ENCODE results near the gene VAV2.
"Not testable (repeated sequence)": the region's sequence is repeated elsewhere in the genome, so short reads cannot be mapped to it uniquely, and the experiment has no call there.

VAV2 gene

DNA sequence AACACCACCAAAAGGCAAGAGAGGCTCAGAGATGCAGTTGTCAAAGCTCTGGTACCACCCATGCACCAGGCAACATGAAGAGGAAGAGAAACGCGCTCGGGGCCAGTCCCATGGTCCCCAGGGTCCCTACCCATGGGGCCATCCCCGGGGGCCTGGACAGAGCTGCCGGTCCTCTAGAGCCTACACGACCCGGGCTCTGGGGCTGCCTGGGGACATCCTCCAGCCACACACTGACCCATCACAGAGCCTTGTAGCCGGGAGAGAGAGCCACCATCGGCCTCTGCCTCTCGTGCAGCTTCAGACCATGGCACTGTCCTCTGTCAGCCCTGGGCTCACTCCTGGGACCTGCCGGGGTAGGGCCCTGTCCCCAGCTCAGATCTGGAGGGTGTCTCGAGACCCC lies 23.7 kb downstream of the VAV2 start:
- no peak for DNase-seq

DNA sequence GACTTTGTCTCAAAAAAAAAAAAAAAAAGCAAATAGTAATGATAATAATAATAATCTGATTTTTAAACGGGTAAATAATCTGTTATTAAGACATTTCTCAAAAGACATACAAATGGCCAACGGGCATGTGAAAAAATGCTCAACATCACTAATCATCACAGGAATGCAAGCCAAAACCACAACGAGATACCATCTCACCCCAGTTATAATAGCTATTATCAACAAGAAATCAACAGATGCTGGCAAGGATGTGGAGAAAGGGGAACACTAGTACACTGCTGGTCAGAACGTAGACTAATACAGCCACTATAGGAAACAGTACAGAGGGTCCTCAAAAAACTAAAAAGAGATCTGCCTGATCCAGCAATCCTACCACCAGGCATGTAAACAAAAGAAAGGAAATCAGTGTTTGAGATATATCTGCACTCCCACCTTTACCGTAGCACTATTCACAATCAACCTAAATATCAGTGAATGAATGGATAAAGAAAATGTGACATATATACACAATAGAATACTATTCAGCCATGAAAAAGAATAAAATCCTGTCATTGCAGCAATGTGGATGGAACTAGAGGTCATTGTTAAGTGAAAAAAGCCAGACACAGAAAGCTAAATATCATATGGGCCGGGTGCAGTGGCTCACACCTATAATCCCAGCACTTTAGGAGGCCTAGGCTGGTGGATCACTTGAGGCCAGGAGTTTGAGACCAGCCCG lies 24.9 kb downstream of the VAV2 start:
- no peak for DNase-seq

DNA sequence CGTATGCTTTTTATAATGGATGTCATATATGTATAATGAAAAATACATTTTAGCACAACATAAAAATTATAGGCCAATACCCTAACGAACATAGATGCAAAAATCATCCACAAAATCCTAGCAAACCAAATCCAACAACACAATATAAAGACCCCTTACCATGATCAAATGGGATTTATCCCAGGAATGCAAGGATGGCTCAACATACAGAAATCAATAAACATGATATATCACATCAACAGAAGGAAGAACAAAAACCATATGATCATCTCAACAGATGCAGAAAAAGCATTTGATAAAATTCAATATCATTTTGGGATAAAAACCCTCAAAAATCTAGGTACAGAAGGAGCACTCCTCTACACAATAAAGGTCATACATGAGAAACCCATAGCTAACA lies 27.7 kb downstream of the VAV2 start:
- no peak for DNase-seq

DNA sequence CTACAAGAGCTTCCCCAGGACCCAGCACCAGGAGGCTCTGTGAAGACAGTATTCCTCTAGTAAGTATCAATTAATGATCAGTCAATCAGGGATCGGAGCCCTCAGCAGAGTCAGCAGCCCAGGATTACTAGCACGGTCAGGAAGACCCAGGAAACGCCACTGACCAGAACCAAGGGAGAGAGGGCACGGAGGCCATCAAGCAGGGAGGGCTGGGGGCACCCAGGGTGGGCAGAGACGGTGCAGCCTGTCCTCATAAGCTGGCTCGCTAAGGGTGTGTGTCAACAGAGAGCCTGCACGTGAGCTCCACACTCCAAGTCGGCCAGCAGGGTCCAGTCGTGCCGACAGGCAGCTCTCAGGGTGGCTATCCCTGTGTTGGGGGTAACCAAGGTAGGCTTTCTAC lies 29.0 kb downstream of the VAV2 start:
- DNase-seq: no peak

DNA sequence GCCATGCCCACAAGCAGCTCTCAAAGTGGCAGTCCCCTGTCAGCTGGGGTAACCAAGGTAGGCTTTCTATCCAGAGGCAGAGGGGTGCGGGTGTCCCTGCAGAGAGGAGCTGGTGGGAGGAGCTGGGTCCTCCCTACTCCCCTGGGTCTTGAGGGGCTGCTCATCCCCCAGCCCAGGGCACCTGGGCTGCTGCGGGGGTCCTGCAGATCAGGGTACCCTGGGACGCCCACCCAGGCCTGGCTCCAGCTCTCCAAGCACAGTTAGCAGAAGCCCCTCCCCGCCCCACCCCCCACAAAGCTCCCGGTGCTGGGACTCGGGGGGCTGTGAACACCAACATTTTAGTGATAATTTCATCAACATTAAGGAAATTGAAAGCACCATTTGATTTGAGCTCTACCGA lies 29.8 kb downstream of the VAV2 start:
- no peak for DNase-seq

DNA sequence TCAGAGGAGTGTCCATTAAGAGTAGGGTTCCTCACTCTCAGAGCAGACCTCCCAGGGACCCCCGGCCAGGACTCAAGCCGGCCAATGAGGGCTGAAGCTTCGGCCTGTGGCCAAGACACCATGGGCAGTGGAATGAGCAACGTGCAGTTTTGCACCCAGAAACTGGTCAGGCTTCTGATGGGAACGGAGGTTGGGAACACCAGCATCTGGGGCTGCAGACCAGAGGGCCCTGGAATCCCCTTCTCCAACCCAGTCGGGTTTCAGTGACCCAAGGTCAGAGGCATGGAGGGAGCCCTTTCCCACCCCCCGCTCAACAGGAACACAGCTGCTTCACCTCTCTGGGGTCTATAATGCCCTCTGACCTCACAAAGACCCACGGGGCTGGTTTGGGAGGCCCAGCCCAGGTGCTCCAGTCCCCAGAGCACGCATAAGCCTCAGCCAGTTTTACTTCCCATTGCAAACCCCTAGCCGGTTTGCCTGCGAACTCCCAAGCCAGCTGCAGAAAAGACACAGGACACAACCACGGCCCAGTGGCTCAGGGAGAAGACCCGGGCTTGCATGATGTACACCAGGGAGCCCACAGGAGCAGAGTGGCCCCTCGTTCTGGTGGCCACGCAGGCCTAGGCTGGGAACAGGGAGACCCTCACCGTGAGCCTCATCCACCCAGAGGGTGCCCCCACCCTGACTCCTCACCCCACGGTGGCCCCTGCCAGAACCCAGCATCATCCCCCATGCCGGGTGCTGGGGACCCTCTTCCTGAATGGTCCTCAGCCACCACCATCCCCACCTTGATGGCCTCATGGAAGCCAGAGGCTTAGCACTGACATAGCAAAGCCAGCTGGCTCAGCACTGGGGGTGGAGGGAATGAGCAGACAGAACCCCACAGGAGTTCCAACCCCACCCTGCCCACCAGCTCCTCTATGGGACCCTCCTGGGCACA lies 30.6 kb downstream of the VAV2 start:
- no peak for DNase-seq

DNA sequence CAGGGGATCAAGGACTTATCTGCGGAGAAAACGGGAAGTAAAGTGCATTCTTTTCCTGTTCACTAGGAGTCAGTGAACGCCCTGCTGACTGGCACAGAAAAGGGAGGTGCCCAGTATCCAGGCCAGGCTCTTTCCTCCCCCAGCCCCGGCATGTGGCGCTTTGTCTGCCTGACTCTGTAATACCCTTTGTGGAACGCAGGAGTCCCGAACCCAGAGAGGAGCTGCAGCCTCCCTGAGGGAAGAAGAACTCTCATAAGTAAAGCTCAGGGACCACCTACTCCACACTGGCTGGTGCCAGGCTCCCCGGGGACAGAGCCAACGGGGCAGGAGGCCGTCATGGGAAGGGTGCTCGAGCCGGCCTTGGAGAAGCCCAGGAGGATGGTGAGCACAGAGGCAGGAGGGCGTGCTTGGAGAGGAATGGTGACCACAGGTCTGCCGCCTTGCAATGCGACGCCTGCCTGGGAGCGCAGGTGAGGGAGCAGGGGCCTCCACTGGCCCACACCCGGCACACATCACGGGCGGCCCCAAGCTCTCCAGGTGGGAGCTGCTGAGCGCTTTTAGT lies 31.5 kb downstream of the VAV2 start:
- no peak for DNase-seq

DNA sequence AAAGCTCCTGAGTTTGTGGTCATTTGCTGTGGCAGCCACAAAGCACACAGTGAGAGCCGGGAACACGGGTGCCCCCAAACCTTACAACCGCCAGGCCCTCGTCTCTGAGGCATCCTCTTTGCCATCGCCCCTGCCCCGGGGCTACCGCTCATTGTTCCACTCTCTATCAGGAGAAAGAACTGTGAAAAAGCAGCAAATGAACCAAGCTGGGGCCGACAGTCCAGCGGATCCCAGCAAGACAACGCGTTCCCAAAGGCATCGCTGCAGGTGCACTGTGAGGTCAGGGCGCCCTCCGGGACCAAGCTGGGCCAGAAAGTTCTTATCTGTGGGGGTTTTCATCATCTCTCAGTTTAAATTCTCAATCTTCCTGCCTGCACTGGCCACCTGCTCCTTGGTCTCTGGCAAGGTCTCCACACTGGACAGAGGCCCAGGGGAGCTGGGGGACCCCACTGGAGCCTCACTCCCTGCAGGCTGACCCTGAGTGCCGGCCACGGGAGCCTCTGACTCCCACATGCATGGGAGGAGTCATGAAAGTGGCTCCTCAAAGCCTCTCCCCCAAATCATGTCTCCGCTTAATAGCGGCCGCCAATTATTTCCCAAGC lies 32.1 kb downstream of the VAV2 start:
- no peak for DNase-seq

DNA sequence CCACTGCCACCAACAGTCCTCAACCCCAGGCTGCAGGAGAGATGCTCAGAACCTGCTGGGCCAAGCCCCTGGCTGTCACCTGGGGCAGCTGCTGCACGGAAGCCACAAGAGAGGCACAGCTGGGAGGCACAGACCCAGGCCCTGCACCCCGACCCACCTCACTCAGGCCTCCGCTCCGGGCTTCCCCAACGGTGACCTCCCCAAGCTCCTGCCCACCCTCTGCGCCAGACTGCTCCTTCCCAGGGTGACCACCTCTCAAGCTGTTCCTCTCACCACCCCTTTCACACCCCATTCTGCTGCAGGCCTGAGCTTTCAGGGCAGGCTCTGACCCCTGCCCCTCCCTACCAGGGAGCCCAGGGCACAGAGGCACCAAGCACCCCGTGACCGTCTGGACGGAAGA lies 33.0 kb downstream of the VAV2 start:
- DNase-seq: no peak

DNA sequence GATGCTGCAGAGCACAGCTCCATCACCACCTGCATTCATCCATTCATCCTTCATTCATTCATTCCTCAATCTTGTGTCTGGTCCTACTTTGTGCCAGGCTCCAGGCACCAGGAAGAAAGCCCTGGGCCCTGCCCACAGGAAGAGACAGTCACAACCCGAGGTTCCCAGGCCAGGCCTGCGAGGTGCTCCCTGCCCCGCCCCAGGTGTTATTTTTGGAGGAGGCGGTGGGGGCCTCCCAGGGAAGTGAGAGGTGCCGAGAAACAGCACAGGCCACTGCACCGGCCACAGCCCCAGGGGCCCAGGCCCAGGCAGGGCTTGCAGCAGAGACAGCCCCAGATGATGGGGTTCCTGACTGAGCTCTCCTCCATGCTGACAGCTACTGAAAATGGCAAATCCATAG lies 33.4 kb downstream of the VAV2 start:
- no peak for DNase-seq

DNA sequence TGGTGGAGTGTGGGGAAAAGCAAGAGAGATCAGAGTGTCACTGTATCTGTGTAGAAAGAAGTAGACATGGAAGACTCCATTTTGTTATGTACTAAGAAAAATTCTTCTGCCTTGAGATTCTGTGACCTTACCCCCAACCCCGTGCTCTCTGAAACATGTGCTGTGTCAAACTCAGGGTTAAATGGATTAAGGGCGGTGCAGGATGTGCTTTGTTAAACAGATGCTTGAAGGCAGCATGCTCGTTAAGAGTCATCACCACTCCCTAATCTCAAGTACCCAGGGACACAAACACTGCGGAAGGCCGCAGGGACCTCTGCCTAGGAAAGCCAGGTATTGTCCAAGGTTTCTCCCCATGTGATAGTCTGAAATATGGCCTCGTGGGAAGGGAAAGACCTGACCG lies 34.4 kb downstream of the VAV2 start:
- not testable (repeated sequence) for DNase-seq

DNA sequence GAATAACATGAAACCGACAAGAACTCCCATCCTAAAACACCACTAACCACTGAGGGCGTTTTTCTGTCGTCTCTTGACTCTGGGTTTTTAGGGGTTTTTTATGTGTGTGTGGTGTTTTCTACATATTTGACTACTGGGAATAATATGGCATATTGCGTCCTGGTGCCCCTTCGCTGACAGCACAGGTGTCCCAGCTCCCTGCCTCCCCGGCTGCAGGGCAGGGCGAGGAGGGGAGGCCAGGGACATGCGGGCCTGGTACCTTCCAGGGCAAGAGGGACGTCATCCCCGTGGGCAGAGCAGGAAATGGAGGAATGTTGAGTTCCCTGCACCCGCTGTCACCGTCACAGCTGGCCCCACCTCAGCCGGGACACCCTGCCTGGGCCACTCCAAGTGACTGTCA lies 34.8 kb downstream of the VAV2 start:
- DNase-seq: no peak

DNA sequence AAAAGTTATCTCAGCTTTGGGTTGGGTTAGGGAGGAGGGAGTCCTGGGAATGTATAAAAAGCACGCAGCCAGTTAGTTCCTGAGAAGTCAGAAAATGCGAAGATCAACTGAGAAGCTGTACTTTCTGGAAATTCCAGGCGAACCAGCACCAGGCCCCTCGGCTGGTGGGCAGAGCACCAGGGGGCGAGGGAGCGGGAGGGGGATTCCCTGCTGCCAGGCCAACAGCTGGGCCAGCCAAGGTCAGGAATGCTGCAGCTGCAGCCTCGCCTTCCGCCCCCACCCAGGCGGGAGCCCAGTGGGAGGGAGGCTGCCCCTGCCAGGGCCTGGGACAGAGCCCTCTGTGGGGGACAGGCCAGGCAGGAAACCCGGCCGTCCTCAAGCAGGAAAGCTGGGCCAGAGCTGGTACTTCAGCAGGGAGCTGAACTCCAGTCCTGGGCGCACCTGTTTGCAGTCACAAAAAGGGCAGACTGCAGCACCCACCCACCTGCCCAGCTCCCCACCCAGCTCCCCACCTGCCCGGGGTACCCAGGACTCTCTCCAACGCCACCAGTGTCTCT lies 35.5 kb downstream of the VAV2 start:
- no peak for DNase-seq

DNA sequence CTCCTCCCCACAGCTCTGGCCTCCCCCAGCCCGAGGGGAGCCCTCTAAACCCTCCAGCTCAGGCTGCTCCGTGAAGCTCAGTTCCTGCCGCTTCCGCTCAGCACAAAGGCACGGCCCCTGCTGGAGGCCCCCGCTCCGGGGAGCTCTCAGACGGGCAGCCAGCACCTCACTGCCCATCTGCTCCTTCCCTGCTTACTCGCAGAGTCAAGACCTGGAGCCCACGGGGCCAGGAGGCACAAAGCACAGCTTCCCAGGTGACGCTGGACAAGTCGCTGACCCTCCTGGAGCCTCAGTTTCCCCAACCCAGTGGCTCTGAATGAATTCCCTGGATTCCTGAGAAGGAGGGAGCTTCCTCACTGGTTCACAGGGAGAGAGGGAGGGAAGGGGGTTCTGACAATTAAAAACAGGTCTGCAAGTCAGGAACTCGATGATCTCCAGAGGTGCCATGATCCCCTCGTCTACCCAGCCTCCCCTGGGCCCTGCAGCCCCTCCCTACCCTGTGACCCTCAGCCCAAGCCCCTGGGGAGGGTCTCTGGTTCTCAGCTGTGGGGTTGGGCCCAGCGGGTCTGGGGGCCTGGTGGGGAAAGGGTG lies 36.2 kb downstream of the VAV2 start:
- no peak for DNase-seq

DNA sequence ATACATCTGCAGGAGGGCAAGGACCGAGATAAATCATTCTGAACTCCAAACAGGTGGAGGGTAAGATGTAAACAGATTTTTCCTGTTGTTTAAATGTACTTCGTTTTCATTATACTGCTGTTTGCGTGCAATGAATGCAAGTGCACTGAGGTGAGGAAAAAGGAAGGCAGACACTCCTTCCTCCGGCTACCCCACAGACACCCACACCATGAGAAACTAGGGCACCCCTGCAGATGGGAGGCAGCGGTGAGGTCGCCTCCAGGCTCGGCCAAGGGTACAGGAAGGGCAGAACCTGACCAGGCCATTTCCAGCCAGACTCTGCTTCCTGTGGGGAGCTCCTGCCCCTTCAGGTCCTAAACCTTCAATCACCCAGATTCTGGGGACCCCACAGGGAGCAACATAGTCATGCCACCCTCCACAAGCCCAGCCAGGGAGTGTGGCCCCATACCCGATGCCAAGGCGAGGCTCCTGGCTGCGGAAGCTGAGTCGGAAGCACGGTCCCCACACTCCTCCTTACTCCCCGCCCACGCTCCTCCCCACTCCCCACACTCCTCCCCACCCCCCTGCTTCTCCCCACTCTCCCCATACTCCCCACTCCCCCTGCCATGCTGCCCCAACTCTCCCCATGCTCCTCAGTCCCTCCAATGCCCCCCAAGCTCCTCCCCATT lies 37.1 kb downstream of the VAV2 start:
- DNase-seq: no peak

DNA sequence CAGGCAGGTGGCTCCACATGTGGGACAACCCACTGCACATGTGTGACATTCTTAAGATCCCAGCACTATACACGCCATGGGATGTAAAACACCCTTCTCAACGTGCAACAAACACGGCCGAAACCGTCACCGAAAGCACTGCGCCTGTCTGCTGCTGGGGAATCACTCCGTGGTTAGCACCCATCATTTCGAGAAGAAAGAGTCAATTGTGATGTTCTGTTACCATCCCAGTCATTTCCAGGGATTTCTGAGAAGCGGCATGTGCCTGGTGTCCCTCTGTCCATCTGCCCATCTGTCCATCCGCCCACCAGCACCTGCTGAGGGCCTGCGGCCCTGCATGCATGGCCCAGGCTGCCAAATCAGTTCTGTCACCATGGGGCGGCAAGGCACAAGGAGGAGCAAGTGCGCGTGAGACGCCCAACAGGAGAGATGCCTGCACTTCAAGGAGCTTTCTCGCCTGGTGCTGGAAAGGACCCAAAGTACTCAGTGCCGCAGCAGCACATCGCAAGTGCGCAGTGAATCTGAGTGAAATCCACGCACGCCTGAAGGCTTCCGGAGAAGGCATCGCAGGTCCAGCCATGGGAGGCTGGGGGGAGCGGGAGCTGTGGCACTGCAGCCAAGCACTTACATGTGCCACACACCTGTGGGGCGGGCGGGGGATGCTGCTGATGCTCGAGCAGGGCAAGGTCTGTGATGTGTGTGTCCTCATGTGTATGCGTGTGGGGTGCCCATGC lies 38.0 kb downstream of the VAV2 start:
- DNase-seq: no peak

DNA sequence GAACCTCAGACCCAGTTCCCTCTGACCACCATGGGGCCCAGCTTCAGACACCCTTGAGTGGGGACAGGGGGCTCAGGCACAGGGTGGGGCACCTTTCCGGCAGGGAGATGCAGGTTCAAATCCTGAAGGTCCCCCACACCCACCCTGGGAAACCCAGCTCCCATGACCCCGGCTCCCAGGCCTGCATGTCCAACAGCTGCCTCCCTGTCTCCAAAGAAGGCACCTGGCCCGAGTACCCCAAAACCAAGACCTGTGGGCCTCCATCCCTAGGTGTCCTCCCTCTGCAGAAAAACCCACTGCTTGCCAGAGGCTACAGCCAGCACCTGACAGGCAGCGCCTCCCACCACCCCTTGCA lies 38.5 kb downstream of the VAV2 start:
- DNase-seq: no peak

DNA sequence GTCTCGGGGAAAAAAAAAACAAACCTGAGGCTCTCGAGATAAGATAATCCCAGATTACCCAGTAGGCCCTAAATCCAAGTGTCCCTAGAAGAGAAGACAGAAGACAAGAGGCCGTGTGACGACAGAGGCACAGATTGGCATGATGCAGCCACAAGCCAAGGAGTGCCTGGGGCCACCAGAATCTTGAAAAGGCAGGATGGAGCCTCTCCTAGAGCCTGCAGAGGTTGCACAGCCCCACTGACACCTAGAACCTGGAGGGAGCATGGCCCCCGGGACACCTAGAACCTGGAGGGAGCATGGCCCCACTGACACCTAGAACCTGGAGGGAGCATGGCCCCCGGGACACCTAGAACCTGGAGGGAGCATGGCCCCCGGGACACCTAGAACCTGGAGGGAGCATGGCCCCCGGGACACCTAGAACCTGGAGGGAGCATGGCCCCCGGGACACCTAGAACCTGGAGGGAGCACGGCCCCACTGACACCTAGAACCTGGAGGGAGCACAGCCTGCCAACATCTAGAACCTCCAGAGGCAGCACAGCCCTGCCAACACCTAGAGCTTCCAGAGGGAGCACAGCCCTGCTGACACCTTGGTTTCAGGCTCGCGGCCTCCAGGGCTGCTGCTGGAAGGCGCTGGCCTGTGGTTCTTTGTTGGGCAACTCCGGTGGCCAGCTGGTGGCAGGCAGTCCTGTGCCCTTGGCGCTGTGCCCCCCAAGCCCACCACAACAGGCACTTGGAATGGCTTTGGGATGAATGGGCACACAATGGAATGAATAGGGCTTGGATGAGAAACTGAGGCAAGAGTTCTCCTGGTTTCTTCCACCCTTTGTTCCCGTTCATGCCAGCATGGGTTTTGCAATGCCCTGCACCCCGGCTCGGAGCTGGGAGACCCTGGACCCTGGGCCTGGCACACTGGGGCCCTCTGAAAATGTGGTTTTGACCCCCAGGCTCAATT lies 39.2 kb downstream of the VAV2 start:
- no peak for DNase-seq

DNA sequence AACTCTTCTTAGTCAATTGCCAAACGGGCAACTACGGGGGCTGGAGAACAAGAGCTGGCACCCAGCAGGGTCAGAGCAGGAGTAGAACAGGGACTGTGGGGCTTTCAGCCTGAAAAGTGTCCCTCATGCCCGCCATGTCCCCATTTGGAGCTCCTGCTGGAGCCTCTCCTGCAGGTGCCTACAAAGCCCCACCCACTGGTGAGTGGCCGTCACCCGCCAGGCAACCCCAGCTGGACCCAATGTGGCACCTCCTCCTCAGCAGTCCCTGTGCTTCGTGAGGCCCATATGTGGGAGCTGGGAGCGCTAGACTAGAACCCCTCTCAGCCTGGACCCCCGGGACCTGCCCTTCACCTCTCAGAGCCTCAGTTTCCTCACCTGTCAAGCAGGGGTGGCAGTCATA lies 40.9 kb downstream of the VAV2 start:
- DNase-seq: no peak

DNA sequence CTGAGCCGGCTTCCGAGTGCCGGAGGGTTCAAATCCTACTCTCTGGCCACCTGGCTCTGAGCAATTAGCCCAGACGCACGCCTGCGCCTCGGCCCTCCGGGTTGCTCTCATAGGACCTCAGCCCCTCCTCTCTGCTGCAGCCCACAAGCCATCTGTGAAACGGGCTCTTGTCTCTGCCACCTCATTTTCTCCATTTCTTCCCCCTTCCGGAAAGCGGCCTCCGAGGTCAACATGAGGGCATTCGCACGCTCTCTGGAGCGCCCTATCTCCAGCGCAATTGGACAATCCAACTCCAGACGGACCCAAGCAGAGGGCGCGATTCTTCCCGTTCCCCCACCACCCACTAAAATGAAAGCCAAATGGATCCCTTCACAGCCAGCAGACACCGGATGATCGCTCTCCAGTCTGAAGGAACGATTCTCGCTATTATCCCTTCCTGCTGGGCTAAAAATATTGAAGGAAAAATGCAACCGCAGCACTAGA lies 41.5 kb downstream of the VAV2 start:
- no peak for DNase-seq
